ENCODE data around the gene PMP22.

DNA sequence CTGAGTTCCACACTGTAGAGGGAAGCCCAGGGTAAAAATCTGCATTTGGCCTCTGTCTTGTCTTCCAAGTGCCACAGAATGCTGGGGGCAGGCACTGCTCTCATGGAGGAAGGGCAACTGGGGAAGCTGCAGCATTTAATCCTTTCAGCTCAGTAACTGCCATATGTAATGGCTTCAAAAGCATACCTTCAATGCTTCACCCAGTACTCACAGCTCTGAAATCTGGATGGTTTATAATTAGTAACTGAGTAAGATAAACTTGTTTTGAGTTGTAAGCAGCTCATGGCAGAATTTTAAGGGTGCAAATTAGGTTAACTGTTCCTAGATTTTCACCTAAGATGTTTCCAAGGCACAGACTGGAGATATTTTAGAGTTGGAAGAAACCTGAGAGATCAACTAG lies 24.5 kb downstream of the PMP22 start:
- TF ChIP-seq, protein P1, sequence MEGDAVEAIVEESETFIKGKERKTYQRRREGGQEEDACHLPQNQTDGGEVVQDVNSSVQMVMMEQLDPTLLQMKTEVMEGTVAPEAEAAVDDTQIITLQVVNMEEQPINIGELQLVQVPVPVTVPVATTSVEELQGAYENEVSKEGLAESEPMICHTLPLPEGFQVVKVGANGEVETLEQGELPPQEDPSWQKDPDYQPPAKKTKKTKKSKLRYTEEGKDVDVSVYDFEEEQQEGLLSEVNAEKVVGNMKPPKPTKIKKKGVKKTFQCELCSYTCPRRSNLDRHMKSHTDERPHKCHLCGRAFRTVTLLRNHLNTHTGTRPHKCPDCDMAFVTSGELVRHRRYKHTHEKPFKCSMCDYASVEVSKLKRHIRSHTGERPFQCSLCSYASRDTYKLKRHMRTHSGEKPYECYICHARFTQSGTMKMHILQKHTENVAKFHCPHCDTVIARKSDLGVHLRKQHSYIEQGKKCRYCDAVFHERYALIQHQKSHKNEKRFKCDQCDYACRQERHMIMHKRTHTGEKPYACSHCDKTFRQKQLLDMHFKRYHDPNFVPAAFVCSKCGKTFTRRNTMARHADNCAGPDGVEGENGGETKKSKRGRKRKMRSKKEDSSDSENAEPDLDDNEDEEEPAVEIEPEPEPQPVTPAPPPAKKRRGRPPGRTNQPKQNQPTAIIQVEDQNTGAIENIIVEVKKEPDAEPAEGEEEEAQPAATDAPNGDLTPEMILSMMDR (IDR thresholded peaks at IDR 0.05), result no peak
- TF ChIP-seq EP300 (IDR thresholded peaks at IDR 0.05), result no peak

Data from upper lobe of left lung (tissue), 4 donors.